ENCODE data around the gene CUEDC1.

GRCh38 chr17:57935833-57936807, 19.1 kb downstream of the CUEDC1 start:
- TF ChIP-seq POLR2A (IDR thresholded peaks at IDR 0.05; ENCODE audit: low read depth, low read length), result no peak
- no peak for TF ChIP-seq CTCF (conservative IDR thresholded peaks at IDR 0.05; ENCODE audit: low read depth, low read length)
- no peak for TF ChIP-seq SMC3 (IDR thresholded peaks at IDR 0.05; ENCODE audit: low read depth, low read length)
- no peak for TF ChIP-seq MAFK (IDR thresholded peaks at IDR 0.05; ENCODE audit: low read depth, low read length)
- peak; percentile 76 for TF ChIP-seq CEBPB (IDR thresholded peaks at IDR 0.05; ENCODE audit: low read depth, low read length)
- TF ChIP-seq USF2 (IDR thresholded peaks at IDR 0.05; ENCODE audit: low read depth, low read length), result no peak
- no peak for TF ChIP-seq BHLHE40 (IDR thresholded peaks at IDR 0.05; ENCODE audit: low read depth, low read length)
- TF ChIP-seq CHD1 (IDR thresholded peaks at IDR 0.05; ENCODE audit: low read depth, low read length), result no peak
- no peak for TF ChIP-seq MXI1 (IDR thresholded peaks at IDR 0.05; ENCODE audit: borderline replicate concordance, low read depth, low read length)
- no peak for TF ChIP-seq RCOR1 (IDR thresholded peaks at IDR 0.05; ENCODE audit: insufficient replicate concordance, low read length)
- no peak for TF ChIP-seq RAD21 (IDR thresholded peaks at IDR 0.05; ENCODE audit: low read length)
- TF ChIP-seq ELK1 (IDR thresholded peaks at IDR 0.05; ENCODE audit: borderline replicate concordance, low read depth, low read length), result no peak
- TF ChIP-seq MAZ (IDR thresholded peaks at IDR 0.05; ENCODE audit: borderline replicate concordance, low read depth, low read length), result no peak
- no peak for TF ChIP-seq RFX5 (IDR thresholded peaks at IDR 0.05; ENCODE audit: low read depth, low read length)

Measured in IMR-90 (cell line).